NCI-H774 (cell line): ENCODE measurements around the gene TAS2R60.
"Not testable (repeated sequence)": the region's sequence is repeated elsewhere in the genome, so short reads cannot be mapped to it uniquely, and the experiment has no call there.

Experiments used
- DNase-seq: peaks from one replicate; lab custom pipeline; 2025; lab: John Stamatoyannopoulos, UW

The TAS2R60 gene

GRCh38 chr7:143479055-143479766 is 36.0 kb downstream of the TAS2R60 start:
- DNase-seq: no peak

GRCh38 chr7:143480501-143480900 is 37.2 kb downstream of the TAS2R60 start:
- DNase-seq: no peak

DNA sequence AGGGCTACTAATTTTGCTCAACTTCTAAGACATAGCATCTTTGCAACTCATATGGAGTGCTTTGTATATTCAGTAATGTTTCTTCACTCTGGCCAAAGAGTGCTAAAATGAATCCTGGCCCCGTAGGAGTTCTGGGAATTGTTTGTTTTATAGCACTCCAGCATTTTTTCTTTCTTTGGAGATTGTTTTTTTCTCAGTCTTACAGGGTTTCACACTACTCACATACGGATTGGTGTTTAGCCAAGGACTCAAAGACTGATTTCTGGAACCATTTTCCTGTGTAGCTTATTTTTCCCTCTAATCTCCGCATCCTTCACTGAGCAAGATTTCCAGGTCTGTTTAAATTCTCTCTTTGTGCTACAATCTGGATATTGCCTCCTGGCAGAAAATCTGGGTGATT is 40.9 kb downstream of the TAS2R60 start:
- no peak for DNase-seq

GRCh38 chr7:143485094-143485493 is 41.8 kb downstream of the TAS2R60 start:
- DNase-seq: no peak

- no peak for DNase-seq
Measured at GRCh38 chr7:143485500-143485899, 42.2 kb downstream of the TAS2R60 start.

- DNase-seq: not testable (repeated sequence)
Measured at GRCh38 chr7:143486266-143486665, 43.0 kb downstream of the TAS2R60 start.

GRCh38 chr7:143487061-143487460 is 43.8 kb downstream of the TAS2R60 start:
- no peak for DNase-seq

DNA sequence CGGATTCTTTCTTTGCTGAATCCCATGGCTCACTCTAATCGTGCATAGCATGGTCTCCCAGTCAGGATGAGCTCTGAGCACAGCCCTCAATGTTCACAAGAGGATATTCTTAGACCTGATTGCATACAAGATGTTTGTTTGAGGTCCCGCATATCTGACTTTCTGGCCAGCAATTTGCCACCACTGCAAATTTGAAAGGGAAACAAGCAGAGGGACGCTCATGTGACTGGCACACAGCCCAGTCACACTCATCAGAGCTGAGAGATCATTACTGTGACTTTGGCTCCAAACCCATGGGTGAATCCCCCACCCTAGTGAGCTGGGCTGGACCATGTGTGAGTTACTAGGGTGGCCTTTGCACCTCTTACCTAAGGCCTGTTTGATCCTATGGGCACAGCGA is 44.3 kb downstream of the TAS2R60 start:
- DNase-seq: no peak

GRCh38 chr7:143490717-143491306 is 47.6 kb downstream of the TAS2R60 start:
- no peak for DNase-seq

DNA sequence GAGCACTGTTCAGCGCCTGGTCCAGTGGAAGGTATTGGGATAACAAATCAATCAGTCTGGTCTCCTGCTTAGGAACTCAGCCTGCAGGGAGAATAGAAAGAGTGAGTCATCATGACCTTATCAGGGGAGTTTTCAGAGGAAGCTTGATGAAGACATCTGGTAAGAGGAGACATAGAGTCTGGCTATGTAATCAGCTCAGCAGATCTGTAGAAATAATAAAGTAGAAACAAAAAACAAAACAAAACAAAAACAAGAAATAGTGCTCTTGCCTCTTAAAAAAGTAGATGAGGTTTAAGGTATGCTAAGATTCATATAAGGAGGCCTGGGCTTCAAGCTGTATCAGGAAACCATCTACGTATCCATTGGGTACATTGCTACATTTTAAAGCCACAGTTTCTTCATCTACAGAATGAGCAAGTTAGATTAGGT is 48.8 kb downstream of the TAS2R60 start:
- no peak for DNase-seq

DNA sequence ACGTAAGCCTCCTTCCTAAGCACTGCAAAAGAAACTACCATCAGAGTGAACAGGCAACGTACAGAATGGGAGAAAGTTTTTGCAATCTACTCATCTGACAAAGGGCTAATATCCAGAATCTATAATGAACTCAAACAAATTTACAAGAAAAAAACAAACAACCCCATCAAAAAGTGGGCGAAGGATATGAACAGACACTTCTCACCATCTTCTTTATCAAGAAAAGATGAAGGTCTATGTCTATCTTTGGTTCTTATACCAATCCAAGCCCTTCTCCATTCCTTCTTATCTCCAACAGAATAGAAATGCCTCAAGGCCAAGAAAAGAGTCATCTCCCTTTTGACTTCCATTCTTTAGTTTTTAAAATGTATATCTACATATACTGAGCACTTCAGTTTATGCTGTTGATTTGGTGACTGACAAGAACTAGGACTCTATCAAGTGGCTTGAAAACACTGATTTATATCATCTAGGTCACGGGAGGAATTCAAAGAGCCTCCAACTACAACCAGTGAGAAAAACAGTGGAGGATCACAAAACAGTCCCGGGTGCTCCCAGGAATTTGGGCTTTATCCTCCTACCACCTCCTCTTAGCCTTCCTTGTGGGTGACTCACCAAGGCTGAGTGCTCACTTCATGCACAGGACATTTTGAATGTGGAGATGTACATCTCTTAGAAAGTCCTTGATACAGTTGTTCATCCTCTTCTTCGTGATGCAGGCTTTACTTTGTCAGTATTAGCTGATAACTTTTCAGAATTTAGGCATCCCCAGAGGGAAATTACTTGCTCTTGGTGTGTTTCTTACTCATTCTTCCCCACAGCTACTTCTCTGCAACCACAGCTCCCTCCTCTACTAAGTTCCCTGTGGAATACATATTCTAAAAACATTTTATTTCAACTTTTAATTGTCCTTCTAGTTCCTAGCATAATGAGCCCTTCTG is 49.8 kb downstream of the TAS2R60 start:
- no peak for DNase-seq

DNA sequence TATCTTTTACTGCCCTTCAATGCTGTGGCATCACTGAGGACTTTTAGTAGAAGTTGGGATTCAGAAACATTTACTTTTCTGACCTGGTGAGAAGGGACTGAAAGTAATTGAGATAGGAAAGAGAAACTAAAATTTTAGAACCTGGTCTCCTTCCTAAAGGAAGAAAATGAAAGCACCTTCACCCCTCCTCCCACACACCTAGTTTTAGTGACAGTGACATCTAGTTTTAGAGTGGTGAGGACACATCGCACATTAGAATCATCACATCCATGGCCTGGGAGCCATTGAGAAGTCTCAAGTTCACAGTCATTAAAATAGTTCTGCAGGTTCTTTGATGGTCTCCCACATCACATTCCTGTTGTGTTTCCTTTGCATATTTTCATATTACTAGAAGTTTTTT is 50.5 kb downstream of the TAS2R60 start:
- DNase-seq: no peak
